OCI-M2 (cell line): Measurements from ENCODE around the gene HBG2.
A peak's percentile ranks its signal among the peaks of the same experiment; 100 is the strongest.
"Not testable (repeated sequence)": the region's sequence is repeated elsewhere in the genome, so short reads cannot be mapped to it uniquely, and the experiment has no call there.

Experiments
- DNase-seq: peaks from one replicate; lab custom pipeline; 2025; ENCODE audit not compliant: unreplicated experiment; lab: John Stamatoyannopoulos, UW

The HBG2 gene

GRCh38 chr11:5254646-5255413 is at the start of gene HBG2:
TSS of gene HBG2 (minus strand) at chr11:5254781. CDS start at chr11:5254728, 53 bp downstream.
- not testable (repeated sequence) for DNase-seq

GRCh38 chr11:5304046-5304445 is 49.5 kb upstream of the HBG2 start:
- DNase-seq: no peak

DNA sequence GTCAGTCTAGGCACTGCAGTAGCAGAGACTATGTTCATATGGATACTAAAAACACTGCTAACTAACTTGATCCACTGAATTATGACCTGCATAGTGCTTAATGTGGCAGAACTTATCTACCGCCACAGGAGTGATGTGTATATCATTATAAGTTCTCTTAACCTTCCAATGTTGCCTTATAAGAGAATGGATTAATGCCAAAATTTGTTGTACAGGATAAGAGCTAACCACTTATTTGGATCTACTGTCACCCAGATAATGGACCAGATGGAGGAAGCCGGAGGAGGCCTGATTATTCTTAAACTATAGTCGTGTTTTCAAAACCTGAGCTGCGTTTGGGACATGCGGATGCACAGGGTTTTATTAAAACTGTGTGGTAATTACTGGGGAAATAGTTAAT is 49.0 kb upstream of the HBG2 start:
- no peak for DNase-seq

- no peak for DNase-seq
Observed at GRCh38 chr11:5301846-5302245, 47.3 kb upstream of the HBG2 start, which contains the start of gene OR51B4. TSS of gene OR51B4 (minus strand) at chr11:5301946. CDS start at chr11:5301946, 0 bp downstream.

GRCh38 chr11:5300251-5300650 is 45.7 kb upstream of the HBG2 start:
- no peak for DNase-seq

- no peak for DNase-seq
Observed at GRCh38 chr11:5298451-5298850, 43.9 kb upstream of the HBG2 start.

GRCh38 chr11:5297721-5298323 is 43.2 kb upstream of the HBG2 start:
- no peak for DNase-seq

DNA sequence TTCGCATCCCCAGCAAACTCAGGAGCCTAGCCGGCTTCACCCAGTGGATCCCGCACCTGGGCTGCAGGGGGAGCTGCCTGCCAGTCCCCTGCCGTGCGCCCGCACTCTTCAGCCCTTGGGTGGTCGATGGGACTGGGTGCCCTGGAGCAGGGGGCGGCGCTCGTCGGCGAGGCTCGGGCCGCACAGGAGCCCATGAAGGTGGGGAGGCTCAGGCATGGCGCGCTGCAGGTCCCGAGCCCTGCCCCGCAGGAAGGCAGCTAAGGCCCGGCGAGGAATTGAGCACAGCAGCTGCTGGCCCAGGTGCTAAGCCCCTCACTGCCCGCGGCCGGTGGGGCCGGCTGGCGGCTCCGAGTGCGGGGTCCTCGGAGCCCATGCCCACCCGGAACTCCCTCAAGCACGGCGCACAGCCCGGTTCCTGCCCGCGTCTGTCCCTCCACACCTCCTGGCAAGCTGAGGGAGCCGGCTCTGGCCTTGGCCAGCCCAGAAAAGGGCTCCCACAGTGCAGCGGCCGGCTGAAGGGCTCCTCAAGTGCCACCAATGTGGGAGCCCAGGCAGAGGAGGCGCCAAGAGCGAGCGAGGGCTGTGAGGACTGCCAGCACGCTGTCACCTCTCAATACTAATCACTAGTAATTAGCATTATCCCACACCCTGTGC is 39.9 kb upstream of the HBG2 start:
- DNase-seq: not testable (repeated sequence)

DNA sequence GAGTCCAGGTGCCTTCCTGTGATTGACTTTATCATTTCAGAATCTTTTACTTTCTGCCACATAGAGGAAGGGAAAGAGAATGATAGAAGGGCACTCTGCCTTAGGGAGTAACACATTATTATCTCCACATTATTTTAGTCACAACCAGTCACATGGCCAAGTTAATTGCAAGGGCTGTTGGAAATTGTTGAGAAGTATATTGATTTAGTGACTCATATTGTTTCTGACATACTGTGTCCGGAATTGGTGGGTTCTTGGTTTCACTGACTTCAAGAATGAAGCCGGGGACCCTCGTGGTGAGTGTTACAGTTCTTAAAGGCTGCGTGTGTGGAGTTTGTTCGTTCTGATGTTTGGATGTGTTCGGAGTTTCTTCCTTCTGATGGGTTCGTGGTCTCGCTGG is 38.4 kb upstream of the HBG2 start:
- no peak for DNase-seq

DNA sequence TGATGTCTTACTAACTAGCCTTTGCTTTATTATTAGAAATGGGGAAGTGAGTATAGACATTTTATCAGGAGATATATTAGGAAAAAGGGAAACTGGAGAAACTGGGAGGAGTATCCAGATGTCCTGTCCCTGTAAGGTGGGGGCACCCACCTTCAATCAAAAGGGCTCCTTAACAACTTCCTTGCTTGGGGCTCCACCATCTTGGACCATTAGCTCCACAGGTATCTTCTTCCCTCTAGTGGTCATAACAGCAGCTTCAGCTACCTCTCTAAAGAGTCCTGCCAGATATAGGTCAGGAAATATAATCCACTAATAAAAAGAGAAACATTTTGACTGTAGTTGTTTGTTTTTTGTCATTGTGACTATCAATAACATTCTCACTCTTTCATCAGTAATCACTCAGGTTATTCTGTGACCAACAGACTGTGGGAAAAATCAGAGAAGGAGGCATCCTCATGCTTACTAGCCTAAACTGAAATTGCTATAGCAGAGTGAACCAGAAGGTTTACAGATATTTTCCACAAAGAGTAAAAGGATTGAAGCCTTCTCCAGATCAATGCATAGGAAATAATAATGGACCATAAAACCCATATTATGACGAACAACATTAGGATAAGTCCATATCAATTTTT is 36.7 kb upstream of the HBG2 start:
- DNase-seq: no peak

GRCh38 chr11:5290106-5290505 is 35.5 kb upstream of the HBG2 start:
- no peak for DNase-seq

- DNase-seq: no peak
Observed at GRCh38 chr11:5289696-5290095, 35.1 kb upstream of the HBG2 start.

- no peak for DNase-seq
Observed at GRCh38 chr11:5288906-5289550, 34.4 kb upstream of the HBG2 start.

DNA sequence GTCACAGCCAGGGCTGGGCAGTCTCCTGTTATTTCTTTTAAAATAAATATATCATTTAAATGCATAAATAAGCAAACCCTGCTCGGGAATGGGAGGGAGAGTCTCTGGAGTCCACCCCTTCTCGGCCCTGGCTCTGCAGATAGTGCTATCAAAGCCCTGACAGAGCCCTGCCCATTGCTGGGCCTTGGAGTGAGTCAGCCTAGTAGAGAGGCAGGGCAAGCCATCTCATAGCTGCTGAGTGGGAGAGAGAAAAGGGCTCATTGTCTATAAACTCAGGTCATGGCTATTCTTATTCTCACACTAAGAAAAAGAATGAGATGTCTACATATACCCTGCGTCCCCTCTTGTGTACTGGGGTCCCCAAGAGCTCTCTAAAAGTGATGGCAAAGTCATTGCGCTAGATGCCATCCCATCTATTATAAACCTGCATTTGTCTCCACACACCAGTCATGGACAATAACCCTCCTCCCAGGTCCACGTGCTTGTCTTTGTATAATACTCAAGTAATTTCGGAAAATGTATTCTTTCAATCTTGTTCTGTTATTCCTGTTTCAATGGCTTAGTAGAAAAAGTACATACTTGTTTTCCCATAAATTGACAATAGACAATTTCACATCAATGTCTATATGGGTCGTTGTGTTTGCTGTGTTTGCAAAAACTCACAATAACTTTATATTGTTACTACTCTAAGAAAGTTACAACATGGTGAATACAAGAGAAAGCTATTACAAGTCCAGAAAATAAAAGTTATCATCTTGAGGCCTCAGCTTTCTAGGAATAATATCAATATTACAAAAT is 33.7 kb upstream of the HBG2 start:
- peak; percentile 67 for DNase-seq

GRCh38 chr11:5286901-5287300 is 32.3 kb upstream of the HBG2 start:
- no peak for DNase-seq

- no peak for DNase-seq
Observed at GRCh38 chr11:5286351-5286750, 31.8 kb upstream of the HBG2 start.

DNA sequence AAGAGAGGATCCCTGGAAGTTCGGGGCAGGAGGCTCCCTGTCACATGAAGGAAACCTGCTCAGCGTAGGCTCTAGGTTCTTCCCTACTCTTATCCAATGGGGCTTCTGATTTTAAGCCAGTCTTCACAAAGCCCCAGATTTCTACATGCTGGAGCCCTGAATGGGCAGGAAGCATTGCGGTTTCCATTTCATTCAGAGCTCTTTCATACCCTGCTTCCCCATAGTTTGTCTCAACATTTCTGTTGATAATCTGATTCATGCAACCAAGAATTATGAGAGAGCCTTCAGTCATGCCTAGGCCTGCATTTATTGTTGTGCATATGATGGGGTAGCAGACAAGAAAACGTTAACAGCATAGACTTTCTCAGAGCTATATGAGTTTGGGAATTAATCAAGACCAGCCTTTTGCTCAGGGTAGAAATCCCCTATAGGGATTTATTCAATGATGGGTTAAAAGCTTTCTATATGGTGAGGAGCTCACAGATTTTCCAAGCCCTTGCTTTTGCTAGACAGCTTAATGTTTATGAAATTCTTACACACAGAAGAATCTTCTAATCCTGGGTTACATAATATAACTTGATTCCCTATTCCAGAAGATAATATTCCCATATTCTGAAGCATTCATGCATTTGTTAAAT is 31.2 kb upstream of the HBG2 start:
- no peak for DNase-seq

GRCh38 chr11:5284637-5285036 is 30.1 kb upstream of the HBG2 start:
- DNase-seq: peak; percentile 63

- no peak for DNase-seq
Observed at GRCh38 chr11:5283882-5284281, 29.3 kb upstream of the HBG2 start.

DNA sequence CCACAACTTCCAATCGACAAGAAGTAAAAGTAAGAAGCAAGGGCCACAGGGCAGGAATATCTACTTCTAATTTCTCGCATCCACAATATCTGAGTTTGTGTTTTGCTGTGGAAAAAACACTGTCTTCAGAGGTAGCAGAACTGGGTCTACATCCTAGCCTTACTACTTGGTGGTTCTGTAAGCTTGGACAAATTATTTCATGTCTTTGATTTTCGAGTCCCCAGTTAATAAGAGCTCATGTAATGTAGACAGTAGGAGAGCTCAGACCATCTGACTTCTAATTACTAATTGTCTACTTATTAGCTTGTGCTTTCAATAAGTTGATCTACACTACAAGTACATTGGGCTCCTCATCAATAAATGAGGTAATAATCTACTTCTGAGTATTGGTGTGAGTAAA is 28.5 kb upstream of the HBG2 start:
- DNase-seq: no peak
